Bronchial epithelial cell (primary cell): ENCODE measurements around the gene BAIAP2L2. TPM values are rescaled to one million over a fixed set of nuclear protein-coding genes. Genes with fewer than 3 reads are reported as not detected.

ENCODE experiments used
- DNase-seq: peaks from one replicate; pipeline ENCODE4 v3.0.0-alpha.2; 2010; ENCODE audit warnings: low read depth
- FAIRE-seq: peaks from 2 replicates; lab custom pipeline; 2011; peaks lifted over from hg19 to GRCh38; lab: Jason Lieb, UNC
- H3K27me3 ChIP-seq: 2 replicates; pipeline ENCODE4 v1.5.1; 2011; ENCODE audit warnings: low read length; ENCODE audit not compliant: control insufficient read depth, insufficient read depth
- H3K36me3 ChIP-seq: 2 replicates; pipeline ENCODE4 v1.5.1; 2011; ENCODE audit warnings: low read length; ENCODE audit not compliant: control insufficient read depth, insufficient read depth
- H3K4me3 ChIP-seq: 2 replicates; pipeline ENCODE4 v1.5.1; 2011; ENCODE audit warnings: mild to moderate bottlenecking, low read depth, low read length, control low read depth
- total RNA-seq: library from RNA; depleted of rRNA; stranded (reverse); fragments of >200 nt; gene quantifications from 2 replicates; pipeline ENCODE4 v1.2.1, GENCODE V29; 2014
- TF ChIP-seq, protein P1 (sequence below): IDR thresholded peaks from 2 replicates; pipeline ENCODE4 v1.5.1; 2011; ENCODE audit warnings: mild to moderate bottlenecking, moderate library complexity, low read length, control low read depth, inconsistent platforms; ENCODE audit not compliant: insufficient read depth, severe bottlenecking

BAIAP2L2 gene
- total RNA-seq, 1 donor from 2014 or later, result 0.26 TPM

DNA sequence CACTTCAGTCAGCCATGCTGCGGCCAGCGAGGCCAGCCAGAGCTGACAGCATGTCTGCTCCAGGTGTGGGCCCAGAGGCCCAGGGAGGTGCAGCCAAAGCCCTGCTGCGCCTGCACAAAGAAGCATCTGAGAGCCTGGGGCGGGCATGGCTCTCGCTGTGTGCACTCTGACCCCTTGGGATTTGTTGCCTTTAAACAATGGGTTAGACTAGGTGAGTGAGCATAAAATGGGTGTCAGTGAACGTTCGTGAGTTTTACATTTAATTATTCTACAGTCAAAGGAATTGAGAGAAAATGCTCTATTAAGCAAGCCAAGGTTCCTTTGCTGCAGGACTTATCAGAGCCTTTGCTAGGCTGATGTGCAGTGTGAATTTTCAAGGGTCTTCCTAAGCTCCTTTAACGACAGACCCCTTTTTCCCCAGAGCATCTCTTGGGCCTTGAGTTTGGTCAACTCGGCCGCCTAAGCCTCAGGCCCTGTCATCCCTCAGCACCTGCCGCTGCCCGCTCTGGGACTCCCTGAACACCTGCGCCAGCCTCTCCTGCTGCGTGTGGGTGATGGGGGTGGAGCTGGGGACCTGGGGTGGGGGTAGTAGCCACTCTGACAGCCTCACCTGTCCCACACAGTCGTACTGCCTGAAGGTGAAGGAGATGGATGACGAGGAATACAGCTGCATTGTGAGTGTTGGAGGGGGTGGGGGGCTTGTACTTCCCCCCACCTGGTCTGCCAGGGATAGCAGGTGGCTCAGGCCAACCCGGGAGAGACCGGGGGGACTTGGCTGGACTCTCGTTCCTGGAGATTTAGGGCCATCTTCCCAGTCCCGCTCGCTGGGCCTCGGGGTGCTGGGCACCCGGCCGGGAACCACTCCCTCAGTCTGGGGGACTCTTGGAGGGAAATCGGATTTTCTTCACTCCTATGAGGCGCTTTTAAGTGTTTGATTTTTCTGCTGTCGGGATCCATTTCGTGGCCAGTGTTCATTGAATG lies 37.0 kb downstream of the BAIAP2L2 start:
- H3K27me3 ChIP-seq, result no peaks in the 10 kb centered on the region
- DNase-seq (no peak), FAIRE-seq (no peak)
- H3K4me3 ChIP-seq, result no peak overlapping the region
- H3K36me3 ChIP-seq, result peaks cover 25% of the 10 kb centered on the region
- TF ChIP-seq, protein P1, sequence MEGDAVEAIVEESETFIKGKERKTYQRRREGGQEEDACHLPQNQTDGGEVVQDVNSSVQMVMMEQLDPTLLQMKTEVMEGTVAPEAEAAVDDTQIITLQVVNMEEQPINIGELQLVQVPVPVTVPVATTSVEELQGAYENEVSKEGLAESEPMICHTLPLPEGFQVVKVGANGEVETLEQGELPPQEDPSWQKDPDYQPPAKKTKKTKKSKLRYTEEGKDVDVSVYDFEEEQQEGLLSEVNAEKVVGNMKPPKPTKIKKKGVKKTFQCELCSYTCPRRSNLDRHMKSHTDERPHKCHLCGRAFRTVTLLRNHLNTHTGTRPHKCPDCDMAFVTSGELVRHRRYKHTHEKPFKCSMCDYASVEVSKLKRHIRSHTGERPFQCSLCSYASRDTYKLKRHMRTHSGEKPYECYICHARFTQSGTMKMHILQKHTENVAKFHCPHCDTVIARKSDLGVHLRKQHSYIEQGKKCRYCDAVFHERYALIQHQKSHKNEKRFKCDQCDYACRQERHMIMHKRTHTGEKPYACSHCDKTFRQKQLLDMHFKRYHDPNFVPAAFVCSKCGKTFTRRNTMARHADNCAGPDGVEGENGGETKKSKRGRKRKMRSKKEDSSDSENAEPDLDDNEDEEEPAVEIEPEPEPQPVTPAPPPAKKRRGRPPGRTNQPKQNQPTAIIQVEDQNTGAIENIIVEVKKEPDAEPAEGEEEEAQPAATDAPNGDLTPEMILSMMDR, result no peak

- Histone ChIP-seq H3K36me3 (peaks cover 27% of the 10 kb centered on the region), H3K27me3 (no peaks in the 10 kb centered on the region), H3K4me3 (no peak overlapping the region)
- FAIRE-seq (no peak), DNase-seq (no peak)
- TF ChIP-seq, protein P1, result no peak
Observed at GRCh38 chr22:38072322-38073149, 37.9 kb downstream of the BAIAP2L2 start.

DNA sequence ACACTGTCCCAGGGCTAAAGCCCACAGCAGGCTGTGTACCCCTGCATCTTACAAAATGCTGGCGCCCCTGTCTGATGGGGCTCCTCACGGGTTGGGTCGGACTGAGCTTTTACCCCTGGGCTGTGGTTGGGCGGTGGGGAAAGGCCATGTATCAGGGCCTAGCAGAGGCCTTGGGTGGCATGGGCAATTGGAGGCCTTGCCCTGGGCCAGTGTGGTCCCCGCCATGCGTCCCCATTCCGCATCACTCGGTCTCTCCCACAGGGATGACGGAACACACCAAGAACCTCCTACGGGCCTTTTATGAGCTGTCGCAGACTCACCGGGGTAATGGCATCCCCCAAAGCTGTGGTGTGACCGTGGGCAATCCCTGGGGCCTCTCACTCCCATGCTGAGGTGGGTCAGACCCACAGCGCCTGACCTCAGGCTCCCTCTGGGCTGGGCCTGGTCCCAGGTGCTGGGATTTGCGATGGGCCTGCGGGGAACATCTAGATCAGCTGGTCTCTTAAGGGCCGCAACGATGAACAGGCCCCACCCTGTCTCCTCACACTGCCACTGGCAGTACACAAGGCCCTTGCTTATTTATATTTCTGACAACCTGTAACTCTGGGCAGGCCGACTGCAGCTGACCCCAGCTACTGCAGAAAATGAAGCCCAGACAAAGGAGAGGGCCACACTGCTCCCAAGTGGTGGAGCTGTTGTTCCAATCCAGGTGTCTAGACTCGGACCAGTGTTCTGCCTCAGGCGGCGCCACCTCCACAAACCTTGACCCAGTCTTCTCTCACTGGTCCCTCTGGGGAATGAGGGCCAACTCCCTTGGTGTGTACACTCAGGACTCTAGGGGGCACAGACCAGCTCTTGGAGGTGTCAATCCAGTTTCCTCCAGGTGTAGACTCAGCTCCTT lies 38.8 kb downstream of the BAIAP2L2 start:
- FAIRE-seq, result no peak
- Histone ChIP-seq H3K4me3 (no peak overlapping the region), H3K36me3 (peaks cover 28% of the 10 kb centered on the region), H3K27me3 (no peaks in the 10 kb centered on the region)
- TF ChIP-seq, protein P1, result no peak
- no peak for DNase-seq

GRCh38 chr22:38070250-38070921 lies 40.1 kb downstream of the BAIAP2L2 start:
- FAIRE-seq, result no peak
- no peak overlapping the region for H3K4me3 ChIP-seq
- H3K36me3 ChIP-seq, result peaks cover 37% of the 10 kb centered on the region
- H3K27me3 ChIP-seq, result no peaks in the 10 kb centered on the region
- TF ChIP-seq, protein P1, result no peak
- no peak for DNase-seq
